Astrocyte of the hippocampus (primary cell): ENCODE measurements around the gene NGEF.
A peak's percentile ranks its signal among the peaks of the same experiment; 100 is the strongest.

ENCODE experiments used
- DNase-seq: peaks from one replicate; pipeline ENCODE4 v3.0.0; 2011; ENCODE audit warnings: low read depth, low spot score

The NGEF gene

GRCh38 chr2:232998666-232998985 is 14.4 kb downstream of the NGEF start:
- no peak for DNase-seq

- no peak for DNase-seq
These were observed 15.0 kb downstream of the NGEF start for GRCh38 chr2:232997749-232998665.

DNA sequence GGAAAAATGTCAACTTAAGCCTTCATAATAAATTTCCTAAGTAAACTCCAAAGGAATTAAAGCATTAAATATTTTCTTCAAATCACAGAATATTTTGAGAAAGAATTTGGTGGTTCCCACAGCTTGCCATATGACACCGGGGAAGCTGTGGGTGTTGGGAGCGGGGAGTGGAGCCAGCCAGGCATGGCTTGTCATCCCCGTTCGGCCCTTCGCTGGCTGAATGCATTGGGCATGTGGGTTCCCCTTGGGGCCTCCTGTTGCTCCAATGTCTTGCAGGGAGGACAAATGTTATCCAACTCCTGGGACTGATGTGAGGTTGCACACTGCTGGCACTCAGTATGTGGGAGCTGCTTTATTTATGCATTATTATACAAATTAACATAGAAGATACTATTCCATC is 18.6 kb downstream of the NGEF start:
- no peak for DNase-seq

DNA sequence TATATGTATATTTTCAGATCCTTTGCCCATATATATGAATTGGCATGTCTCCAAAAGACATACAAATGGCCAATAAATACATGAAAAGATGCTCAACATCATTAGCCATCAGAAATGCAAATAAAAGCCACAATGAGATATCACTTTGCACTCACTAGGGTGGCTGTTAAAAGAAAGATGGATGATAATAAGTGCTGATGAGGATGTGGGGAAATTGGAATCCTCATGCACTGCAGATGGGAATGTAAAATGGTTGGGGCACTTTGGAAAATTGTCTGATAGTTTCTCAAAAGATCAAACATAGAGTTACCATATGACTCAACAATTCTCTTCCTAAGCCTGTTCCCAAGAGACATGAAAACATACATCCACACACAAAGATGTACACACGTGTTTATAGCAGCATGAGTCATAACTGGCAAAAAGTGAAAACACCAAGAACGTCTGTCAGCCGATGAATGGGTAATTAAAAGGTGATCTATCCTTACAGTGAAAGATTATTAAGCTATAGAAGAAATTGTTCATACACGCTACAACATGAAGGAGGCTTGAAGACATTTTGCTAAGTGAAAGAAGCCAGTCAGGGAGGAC is 19.7 kb downstream of the NGEF start:
- DNase-seq: no peak

DNA sequence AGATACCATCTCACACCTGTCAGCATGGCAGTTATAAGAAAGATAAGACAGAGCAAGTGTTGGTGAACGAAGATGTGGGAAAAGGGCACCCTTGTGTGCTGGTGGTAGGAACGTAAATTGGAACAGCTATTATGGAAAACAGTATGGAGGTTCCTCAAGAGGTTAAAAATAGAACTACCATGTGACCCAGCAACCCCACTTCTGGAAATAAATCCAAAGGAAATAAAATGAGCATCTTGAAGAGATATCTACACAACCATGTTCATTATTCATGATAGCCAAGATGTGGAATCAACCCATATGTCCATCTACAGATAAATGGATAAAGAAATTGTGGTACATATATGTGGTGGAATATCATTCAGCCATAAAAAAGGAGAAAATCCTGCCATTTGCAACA is 26.9 kb downstream of the NGEF start:
- DNase-seq: no peak

GRCh38 chr2:232984451-232985207 is 28.4 kb downstream of the NGEF start:
- DNase-seq: no peak

DNA sequence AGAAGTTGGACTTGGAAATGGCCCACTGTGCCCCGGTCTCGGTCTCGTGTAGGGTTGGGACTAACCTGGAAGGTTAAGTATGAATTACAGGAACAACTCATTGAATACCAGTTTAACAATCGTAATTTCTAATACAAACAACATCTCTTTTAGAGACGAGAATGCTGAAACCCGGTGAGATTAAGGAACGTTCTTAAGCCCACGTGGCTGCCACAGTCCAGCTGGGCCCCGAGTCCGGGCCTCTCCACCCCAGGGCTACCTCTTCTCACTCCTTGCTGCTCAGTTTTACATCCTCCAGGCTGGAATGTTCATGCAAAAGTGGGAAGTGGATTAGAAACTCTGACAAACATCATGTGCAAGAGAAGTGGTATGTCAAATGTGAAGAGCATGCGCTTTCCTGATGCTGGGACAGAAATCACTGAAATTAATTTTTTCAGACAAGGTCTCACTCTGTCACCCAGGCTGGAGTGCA is 29.4 kb downstream of the NGEF start:
- DNase-seq: no peak

DNA sequence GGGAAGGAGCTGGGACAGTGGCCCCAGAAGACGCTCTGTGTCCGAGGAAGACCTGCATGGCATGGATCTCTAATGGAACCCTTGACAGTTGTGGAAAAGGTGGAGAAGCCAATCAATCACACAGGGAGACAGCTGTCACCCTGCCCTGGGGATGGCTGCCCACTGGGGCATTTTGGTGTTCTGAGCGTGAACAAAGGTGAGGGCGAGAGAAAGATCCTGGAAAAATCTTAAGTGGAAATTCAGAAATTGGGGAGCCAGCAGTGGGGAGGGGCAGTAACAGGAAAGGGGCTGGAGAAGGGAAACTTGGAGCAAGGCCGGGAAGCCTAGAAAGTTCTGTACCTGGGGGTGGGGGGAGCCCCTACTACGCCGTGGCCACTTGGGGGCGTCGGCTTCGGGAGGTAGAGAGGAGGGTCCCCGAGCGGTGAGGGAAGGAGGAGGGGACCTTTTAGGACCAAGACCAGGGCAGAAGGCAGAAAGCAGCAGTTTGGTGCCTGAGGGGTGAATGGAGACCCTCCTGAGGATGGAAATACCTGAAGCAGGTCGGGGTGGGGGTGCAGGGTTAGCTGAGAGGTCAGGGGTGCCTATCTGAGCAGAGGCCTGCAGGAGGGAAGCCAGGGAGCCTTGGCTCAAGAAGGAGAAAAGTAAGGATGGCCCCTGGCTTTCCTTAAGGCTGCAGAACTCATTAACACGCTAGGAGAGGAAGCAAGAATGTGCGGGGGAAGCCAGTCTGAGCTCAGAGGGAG is 30.0 kb downstream of the NGEF start:
- no peak for DNase-seq

DNA sequence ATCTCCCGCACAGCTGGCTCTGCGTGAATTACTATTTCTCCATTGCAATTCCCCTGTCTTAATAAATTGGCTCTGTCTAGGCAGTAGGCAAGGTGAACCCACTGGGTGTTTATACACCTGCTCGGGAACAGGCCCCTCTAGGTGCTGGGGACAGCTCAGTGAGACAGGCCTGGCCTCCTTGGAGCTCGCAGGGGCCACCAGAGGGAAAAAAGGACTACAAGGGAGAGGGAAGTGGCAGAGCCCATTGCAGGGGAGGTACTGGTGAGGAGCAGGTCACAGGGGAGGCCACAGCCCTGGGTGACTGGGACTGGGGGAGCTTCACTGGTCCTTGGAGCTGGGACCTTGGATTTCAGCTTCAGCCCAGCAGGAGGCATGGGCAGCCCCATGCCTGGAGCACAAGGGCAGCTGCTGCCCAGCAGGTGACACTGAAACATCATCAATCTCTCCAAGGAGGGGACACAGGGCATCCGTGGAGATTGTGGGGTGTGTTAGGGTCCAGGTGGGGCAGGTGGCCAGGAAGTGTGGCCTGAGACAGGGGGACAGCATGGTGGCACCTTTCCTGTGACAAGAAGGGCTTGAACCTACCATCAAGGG is 31.2 kb downstream of the NGEF start:
- DNase-seq: no peak

GRCh38 chr2:232981356-232981755 is 31.7 kb downstream of the NGEF start:
- no peak for DNase-seq

DNA sequence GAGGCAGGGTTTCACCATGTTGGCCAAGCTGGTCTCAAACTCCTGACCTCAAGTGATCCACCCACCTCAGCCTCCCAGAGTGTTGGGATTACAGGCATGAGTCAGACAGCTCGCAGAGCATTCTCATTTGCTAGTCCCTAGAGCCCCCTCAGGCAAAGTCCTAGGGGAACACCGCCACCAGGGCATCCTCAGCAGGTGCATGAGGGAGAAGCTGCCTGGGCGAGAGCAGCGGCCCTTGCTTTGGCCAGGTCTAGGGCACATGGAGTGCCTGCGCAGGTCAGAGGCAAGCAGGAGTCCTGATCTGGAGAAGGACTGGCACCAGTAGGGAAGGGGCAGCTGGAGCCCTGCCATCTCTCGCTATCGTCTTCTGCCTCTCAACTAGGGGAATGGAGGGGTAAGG is 32.4 kb downstream of the NGEF start:
- DNase-seq: no peak

- DNase-seq: peak; percentile 78
These were observed 33.1 kb downstream of the NGEF start for GRCh38 chr2:232979871-232980461.

- DNase-seq: peak; percentile 43
These were observed 35.6 kb downstream of the NGEF start for GRCh38 chr2:232977438-232977971.

DNA sequence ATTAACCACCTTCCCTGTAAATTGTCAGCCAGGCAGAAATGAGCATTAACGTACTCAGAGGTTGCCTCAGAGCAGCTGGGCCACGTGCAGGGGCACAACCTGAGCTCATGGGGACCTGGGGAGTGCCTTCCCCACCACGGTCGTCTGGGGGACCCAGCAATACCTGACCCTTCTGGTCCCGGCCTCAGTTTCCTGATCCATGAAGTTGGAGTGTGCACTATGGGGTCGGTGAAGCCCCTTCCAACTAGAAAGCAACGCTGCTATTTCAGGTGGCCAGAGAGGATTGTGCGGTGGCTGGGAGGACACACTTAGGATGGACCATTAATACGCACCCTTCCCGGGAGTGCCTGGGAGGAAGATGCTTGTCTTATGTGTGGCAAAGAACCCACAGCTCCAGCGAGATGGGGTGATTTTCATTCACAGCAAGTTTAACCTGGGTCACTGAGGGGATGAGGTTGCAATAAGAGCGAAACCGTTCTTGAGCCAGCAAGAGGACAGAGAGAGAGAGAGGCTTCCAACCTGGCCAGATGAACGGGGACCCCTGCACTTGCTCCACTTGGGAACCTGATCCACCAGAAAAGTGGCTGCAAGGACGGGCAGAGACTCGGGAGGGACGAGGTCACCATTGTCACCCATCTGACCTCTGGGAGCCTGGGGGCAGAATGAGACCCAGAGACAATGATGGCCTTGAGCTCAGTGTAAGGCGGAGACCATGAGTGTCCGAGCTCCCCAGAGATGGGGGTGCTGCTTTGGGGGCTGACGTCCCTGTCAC is 36.2 kb downstream of the NGEF start:
- DNase-seq: no peak

GRCh38 chr2:232976176-232976575 is 36.9 kb downstream of the NGEF start:
- no peak for DNase-seq

DNA sequence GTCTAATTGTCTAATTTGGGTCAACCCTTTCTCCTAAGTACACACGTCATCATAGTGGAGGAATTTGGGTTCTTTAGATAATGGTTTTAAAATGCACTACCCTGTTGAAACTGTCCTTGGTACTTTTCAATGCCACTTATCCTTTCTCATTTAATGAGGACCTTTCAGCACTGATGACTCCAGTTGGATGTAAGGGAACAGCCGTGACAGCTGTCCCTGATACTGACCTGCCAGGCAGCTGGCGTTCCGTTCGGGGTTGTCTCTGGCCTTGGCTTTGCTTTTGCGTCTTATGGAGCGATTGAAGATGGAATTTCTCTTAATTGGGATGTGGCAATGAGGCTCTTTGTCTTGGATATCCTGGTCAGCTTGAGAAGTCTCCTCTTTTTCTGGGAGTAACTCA is 38.7 kb downstream of the NGEF start:
- no peak for DNase-seq

- DNase-seq: no peak
These were observed 39.3 kb downstream of the NGEF start for GRCh38 chr2:232973796-232974195.

DNA sequence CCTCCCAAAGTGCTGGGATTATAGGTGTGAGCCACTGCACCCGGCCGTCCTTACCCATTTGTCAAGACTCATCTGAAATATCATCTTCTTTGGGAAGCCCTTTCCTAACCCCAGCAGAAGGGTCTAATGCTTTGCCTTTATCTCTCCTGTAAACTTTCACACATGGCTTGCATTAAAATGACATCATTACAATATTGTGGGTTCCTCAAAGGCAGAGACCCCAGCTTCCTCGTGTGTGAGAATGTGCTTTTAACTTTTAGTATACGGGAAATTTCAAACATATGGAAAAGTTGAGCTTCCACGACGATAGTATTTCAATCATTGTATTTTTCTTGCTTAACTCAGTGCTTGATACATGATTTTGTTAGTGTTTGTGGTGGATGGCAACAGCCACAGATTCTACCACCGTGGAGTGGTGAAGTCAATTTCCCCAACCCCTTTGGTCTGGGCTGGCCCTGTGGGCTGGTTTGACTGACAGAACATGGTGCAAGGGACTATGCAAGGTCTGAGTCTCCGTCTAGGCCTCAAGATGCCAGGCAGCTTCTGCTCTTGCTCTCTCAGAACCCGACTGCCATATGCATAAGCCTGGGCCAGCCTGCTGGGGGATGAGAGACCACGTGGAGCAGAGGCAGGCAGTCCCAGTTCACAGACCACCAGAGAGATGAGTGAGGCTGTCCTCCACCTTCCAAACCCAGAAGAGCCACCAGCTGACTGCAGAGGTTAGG is 39.9 kb downstream of the NGEF start:
- DNase-seq: no peak

- DNase-seq: no peak
These were observed 41.3 kb downstream of the NGEF start for GRCh38 chr2:232971744-232972143.
